GM18511 (cell line): ENCODE data around the gene NARS2.

Experiments
- ATAC-seq: cut with Tn5 transposase; IDR thresholded peaks from one replicate; pipeline ENCODE4 v1.9.1; 2021; ENCODE audit warnings: mild to moderate bottlenecking, moderate library complexity; ENCODE audit not compliant: unreplicated experiment

Gene NARS2

DNA sequence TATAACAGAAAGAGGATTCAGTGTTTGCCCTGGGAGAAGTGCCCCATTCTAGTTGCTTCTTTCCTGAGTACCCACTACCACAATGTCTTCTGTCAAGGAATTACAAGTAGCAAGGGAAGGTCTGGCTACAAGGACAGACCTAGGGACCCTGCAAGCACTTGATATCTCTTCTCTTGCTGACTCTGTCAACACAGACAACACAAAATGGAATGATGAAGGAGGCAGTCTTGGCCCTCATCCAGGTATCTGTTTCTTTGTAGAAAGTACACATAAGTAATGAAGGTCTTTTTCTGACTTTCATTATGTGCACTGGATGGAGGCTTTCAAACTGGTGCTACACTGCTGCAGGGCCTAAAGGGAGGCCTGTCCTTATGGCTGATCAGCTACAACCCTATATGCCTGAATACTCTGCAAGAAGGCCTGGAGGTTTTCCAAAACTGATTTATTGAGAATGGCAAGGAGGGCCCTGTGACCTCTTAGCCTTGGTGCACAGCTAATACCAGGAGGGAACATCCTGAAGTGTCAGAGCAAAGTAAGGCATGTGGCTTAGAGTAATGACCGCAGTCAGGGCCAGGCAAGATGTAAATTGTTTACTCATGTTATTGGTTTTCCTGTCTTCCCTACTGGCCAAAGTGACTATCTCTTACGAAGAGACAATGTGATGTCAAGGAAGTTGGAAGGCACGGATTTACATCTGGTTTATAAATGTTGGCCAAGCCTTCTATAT is 188.3 kb downstream of the NARS2 start:
- no peak for ATAC-seq
